ENCODE results near the gene CDH13.

The CDH13 gene

DNA sequence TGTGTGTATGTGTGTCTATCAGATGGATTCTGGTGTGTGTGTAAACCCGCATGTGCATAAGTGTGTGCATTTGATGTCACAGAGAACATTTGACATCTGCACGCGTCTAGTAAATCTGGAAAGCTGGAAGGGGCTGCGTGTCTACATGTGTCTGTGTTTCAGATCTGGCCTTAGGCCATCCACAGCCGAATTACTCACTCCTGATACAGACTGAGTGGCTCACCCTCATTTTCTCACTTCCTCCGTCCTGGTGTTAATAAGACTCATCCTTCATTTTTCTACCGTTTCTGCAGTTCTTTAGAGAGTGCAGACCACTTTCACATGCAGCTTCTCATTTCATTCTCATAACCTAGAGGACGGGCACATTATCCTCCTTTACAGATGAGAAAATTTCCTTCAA lies 491.6 kb downstream of the CDH13 start:
- ATAC-seq (no peak), DNase-seq (no peak)

DNA sequence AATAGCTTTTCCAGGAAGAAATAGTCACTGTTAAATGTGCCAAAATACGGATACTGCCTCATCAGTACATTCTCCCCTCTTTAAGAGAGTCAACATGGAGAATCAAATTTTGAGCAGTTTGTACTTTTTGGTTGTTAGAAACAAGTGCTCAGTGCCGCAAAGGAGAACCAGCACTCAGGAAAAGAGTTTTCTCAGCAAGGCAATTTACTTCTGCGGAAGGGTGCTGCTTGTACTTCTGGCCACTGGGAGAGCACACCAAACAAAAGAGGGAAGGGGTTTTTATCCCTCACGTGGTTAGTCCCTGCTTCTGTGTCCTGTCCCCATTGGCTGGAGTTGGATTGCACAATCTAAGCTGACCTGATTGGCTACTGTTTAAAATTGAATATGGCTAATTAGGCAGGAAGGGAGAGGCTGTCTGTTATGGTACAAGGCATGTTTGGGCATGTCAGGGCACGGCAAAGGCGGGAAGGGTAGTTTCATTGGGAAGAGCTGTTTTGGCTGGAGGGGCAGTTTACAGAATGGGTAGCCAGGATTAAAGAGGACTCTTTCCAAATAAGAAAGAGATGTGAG lies 499.3 kb downstream of the CDH13 start:
- DNase-seq = no peak
- ATAC-seq = no peak

GRCh38 chr16:83128041-83128440 lies 501.3 kb downstream of the CDH13 start:
- no peak for DNase-seq
- ATAC-seq = no peak

DNA sequence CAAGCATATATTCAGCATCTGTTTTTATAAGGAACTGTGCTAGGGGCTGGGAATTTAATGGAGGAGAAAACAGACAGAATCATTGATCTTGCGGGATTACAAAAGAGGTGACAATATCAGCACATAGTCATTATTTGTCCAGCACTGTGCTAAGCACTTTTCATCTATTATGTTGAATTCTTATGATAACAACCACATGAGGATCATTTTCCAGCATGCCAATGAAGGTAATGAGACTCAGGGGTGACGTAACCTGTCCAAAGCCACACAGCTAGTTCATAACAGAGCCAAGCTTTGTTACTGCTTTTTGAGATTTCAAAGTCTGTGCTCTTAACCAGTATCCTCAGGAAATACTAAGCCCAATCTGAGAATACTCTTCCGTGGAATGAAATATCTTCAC lies 503.3 kb downstream of the CDH13 start:
- no peak for DNase-seq
- no peak for ATAC-seq

- ATAC-seq (no peak), DNase-seq (no peak)
Observed at GRCh38 chr16:83134638-83135037, 507.9 kb downstream of the CDH13 start.

DNA sequence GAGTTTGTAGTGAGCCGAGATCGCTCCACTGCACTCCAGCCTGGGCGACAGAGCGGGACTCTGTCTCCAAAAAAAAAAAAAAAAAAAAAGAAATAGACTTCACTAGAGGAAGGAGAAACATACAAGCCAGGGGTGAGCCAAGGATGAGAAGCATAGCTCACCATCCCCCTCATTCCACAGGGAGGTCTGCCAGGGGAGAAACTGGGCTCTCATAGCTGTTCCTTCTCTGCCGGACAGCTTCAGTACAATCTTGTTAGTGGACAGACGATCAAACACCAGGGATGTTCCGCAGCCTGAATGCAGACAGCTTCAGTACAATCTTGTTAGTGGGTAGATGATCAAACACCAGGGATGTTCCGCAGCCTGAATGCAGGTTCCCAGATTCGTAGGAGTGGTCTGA lies 509.6 kb downstream of the CDH13 start:
- DNase-seq = no peak
- ATAC-seq = no peak

DNA sequence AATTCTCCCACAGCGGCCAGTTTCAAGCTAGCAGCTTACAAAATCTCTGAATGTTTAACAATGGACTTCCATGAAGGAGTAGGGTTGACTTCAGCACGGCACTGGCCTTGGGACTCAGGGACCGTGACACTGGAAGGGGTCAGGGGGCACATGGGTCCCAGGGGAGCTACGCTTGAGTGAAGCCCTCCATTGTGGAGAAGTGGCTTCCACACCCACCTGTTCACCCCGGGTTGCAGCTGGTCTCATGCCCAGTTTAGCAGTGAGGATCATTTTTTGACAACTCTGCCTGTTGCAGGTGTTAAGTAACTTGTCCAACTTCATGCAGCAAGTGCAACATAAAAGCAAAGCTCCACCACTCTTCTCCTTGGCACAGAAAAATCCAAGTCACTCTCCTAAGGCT lies 510.2 kb downstream of the CDH13 start:
- ATAC-seq (no peak), DNase-seq (no peak)

DNA sequence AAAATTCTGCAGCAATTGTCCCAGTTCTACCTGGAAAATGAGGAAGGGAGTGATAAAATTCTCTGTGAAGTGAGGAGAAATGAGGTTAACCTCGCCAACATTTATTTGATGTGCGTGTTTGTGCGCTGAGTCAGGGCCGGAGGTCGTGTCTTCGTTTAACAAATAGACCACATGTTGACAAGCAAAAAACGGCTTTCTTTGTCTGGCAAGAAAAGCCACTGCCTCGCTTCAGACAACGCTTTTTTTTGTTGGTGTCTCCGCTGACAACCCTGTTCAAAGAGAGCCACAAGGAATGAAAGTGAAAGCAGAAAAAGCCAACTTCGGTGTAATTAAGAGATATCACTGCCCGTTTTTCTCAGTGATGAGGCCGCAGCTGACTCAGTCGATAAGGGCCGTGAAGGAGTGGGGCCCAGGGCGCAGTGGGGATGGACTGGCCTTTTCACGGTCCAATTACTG lies 510.6 kb downstream of the CDH13 start:
- DNase-seq (no peak), ATAC-seq (no peak)

GRCh38 chr16:83137894-83138293 lies 511.1 kb downstream of the CDH13 start:
- DNase-seq (no peak), ATAC-seq (no peak)

- DNase-seq (no peak), ATAC-seq (no peak)
Observed at GRCh38 chr16:83138512-83138911, 511.7 kb downstream of the CDH13 start.

GRCh38 chr16:83138976-83139690 lies 512.4 kb downstream of the CDH13 start:
- DNase-seq = no peak
- ATAC-seq = no peak

DNA sequence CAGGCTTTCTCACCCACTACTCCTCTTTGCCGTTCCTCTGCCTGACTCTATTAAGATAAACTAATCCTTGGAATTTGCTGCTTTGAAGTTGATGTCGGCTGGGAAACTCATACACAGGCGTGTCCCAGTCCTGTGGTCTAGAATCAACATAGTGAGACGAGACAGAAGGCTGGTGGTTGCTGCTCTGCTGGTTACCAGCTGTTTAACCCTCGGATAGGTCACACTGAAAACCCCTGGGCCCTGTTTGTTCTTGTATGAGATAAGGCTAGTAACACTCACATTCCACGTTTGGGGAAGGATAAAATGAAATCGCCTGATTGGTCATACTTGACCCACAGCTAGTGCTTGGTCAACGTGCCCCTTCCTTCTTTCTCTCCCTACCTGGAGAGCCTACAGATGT lies 517.0 kb downstream of the CDH13 start:
- no peak for ATAC-seq
- DNase-seq = no peak

- no peak for ATAC-seq
- no peak for DNase-seq
Observed at GRCh38 chr16:83145297-83145696, 518.5 kb downstream of the CDH13 start.

GRCh38 chr16:83147244-83147643 lies 520.5 kb downstream of the CDH13 start:
- DNase-seq (no peak), ATAC-seq (no peak)

DNA sequence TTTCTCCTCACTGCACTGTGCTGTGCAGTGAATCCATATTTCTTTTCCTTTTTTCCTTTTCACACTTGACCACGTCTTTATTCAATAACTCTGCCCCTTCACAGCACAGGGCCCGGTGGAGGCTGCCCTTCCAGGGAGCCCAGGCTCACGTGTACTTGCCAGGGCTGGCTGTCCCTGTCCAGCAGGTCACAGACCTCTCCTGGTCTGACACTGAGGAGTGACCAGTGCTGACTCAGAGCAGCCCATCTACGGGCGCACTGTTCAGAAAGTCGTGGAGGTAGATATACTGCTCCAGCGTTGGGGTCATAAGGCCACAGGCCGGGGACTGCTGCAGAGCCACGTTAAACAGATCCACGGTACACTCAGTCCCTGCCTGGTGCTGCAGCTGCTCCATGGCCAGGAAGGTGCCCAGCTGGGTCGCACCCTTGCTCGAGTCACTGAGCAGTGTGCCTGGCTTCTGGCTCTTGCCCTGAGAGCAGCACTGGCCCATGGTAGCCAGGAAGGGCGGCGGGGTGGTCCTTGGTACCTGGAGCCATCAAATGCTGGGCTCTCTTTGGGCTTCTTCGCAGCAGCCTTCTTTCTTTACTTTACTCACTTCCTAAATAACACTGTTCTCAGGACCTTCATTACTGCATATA lies 531.7 kb downstream of the CDH13 start:
- no peak for DNase-seq
- peak; percentile 19 for ATAC-seq

GRCh38 chr16:83159049-83159448 lies 532.3 kb downstream of the CDH13 start:
- ATAC-seq = no peak
- DNase-seq = no peak

- no peak for DNase-seq
- no peak for ATAC-seq
Observed at GRCh38 chr16:83160287-83161020, 533.7 kb downstream of the CDH13 start.

DNA sequence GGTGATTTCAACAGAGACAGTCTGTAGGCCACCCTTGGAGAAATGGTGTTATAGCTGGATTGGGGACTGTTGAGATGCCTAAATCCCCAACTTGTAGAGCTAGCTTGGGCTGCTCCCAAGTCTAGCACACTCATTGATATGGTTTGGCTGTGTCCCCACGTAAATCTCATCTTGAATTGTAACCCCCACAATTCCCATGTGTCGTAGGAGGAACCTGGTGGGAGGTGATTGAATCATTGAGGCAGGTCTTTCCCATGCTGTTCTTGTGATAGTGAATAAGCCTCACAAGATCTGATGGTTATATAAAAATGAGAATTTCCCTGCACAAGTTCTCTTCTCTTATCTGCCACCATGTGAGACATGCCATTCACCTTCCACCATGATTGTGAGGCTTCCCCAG lies 536.0 kb downstream of the CDH13 start:
- DNase-seq (no peak), ATAC-seq (no peak)

GRCh38 chr16:83164816-83165215 lies 538.0 kb downstream of the CDH13 start:
- DNase-seq (no peak), ATAC-seq (no peak)

DNA sequence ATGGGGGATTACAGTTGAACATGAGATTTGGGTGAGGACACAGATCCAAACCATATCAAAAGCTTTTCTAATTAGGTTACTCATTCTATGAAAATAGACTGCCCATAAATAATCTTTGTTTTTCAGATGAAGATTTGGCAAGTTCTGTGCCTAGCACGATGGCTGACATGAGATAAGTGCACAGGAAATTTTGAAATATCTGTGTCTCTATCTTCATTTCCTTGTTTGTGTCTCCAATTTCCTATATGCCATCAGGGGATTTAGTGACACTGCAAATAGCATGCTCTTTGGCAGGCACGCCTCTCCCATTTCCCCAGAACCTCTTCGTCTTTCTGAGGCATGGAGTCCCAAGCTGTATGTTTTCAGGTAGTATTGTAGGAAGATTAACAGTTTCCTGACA lies 544.6 kb downstream of the CDH13 start:
- no peak for DNase-seq
- ATAC-seq = no peak

- DNase-seq (no peak), ATAC-seq (no peak)
Observed at GRCh38 chr16:83174671-83175070, 547.9 kb downstream of the CDH13 start.

DNA sequence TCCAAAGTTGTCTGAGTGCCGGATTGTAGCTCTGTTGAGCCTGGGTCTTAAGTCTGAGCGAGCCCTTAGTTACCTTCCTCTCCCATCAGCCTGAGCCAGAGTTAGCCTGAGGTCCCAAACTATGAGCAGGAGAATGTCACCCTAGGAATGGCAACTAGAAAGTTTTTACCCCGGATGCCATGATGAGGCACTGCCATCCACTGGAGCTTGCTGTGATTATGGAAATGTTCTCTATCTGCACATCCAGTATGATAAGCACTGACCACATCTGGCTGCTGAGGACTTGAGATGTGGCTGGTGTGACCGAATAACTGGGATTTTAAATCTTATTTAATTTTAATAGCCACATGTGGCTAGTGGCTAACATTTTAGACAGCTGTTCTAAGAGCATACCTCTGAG lies 550.0 kb downstream of the CDH13 start:
- no peak for ATAC-seq
- no peak for DNase-seq

DNA sequence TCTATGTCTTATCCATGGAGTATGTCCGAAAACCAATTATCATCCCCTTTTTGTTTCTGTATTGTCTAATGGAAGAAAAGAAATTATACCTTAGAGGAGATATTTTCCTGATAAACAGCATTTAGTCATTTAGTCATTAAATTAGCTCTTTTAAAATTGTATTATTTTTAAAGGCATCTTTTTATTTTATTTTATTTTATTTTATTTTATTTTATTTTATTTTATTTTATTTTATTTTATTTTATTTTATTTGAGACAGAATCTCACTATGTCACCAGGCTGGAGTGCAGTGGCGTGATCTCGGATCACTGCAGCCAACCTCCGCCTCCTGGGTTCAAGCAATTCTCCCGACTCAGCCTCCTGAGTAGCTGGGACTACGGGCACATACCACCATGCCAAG lies 559.1 kb downstream of the CDH13 start:
- ATAC-seq (no peak), DNase-seq (no peak)
